DOHH2 (cell line): ENCODE data around the gene FANCL.

ENCODE experiments used
- EZH2phosphoT487 ChIP-seq: fragments of 200-600 bp; sonication (generic); IDR thresholded peaks from 2 replicates; pipeline ENCODE4 v1.6.1; 2017; ENCODE audit warnings: borderline replicate concordance, mild to moderate bottlenecking, antibody characterized with exemption, low read length, moderate library complexity, mixed read lengths
- TF ChIP-seq, protein P1 (sequence below): fragments of 200-600 bp; sonication (generic); IDR thresholded peaks from one replicate; pipeline ENCODE4 v1.5.1; 2014; ENCODE audit warnings: antibody characterized with exemption, mild to moderate bottlenecking, low read depth, low read length; ENCODE audit not compliant: poor library complexity, severe bottlenecking

DNA sequence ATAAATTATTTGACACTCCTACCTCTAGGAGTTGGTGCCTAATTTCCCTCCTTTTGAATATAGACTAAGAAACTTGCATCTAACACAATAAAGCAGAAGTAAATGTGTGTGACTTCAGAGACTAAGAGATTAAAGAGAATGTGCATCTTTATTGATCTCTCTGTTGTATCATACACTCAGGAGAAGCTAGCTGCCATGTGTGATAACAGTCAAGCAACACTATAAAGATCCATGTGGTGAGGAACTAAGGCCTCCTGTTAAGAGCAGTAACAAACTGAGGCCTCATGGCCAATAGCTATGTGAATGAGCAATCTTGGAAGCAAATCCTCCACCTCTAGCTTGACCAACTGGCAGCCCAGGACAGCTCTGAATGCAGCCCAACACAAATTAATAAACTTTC lies 3.4 kb downstream of the FANCL start:
- TF ChIP-seq, protein P1, sequence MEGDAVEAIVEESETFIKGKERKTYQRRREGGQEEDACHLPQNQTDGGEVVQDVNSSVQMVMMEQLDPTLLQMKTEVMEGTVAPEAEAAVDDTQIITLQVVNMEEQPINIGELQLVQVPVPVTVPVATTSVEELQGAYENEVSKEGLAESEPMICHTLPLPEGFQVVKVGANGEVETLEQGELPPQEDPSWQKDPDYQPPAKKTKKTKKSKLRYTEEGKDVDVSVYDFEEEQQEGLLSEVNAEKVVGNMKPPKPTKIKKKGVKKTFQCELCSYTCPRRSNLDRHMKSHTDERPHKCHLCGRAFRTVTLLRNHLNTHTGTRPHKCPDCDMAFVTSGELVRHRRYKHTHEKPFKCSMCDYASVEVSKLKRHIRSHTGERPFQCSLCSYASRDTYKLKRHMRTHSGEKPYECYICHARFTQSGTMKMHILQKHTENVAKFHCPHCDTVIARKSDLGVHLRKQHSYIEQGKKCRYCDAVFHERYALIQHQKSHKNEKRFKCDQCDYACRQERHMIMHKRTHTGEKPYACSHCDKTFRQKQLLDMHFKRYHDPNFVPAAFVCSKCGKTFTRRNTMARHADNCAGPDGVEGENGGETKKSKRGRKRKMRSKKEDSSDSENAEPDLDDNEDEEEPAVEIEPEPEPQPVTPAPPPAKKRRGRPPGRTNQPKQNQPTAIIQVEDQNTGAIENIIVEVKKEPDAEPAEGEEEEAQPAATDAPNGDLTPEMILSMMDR: no peak
- no peak for TF ChIP-seq EZH2phosphoT487
